Epidermal melanocyte (primary cell): Measurements from ENCODE around the gene RIPK3.
"Not testable (repeated sequence)": the region's sequence is repeated elsewhere in the genome, so short reads cannot be mapped to it uniquely, and the experiment has no call there.

Experiments used
- DNase-seq: peaks from one replicate; pipeline ENCODE4 v3.0.0; 2011; ENCODE audit warnings: low spot score; ENCODE audit not compliant: insufficient read length

Gene RIPK3

GRCh38 chr14:24348186-24348585, 8.4 kb upstream of the RIPK3 start:
- no peak for DNase-seq

DNA sequence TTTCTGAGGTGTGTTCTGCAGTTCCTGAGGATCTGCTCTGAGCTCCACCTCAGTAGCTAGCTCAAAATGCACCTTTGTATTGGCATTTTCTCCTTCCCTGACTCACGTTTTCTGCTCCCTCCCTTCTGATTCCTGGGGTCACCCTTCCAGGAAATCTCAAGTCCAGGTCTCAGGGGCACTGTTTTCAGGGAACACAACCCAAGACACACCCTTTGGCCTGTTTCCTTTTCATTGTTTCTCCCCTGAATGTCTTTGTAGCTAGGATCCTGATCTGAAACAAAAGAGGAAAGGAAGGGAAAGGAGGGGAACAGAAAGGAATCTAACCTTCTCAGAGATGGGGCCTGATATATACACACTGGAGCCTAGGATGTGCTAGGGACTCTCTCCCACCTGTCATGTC, 7.3 kb upstream of the RIPK3 start:
- DNase-seq, result no peak

DNA sequence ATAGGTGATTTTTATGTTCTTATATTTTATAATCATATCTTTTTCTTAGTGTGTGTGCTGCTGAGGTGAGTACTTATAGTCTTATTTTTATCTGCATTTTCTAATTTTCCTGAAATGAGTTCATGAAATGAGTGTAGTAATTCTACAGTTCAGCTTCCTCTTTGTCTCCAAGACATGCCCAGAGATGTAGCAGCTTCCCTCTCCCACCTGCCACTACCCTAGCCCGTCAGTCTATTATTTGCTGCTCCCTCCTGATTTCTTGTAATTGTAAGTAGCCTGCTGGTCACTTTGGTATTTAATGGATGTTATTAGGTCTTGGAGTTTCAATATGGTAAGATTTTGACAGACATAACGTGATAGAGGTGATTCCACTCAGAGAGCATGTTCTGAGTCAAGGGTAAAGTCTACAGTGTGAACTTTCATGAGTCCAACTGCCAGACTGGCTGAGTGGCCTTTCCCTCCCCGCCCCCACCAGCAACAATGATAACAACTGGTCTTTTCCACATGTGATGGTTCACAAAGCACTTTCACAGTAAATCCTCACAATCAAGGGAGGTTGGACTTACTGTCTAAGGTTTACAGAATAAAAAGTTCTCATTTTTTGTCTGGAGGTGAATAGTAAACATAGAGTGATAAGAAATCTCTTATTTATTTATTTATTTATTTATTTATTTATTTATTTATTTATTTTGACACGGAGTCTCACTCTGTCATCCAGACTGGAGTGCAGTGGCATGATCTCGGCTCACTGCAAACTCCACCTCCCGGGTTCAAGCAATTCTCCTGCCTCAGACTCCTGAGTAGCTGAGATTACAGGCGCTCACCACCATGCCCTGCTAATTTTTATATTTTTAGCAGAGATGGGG, 4.2 kb upstream of the RIPK3 start:
- no peak for DNase-seq

GRCh38 chr14:24342889-24343288, 3.1 kb upstream of the RIPK3 start:
- DNase-seq, result no peak

GRCh38 chr14:24340606-24341005, 815 bp upstream of the RIPK3 start:
- DNase-seq, result no peak

DNA sequence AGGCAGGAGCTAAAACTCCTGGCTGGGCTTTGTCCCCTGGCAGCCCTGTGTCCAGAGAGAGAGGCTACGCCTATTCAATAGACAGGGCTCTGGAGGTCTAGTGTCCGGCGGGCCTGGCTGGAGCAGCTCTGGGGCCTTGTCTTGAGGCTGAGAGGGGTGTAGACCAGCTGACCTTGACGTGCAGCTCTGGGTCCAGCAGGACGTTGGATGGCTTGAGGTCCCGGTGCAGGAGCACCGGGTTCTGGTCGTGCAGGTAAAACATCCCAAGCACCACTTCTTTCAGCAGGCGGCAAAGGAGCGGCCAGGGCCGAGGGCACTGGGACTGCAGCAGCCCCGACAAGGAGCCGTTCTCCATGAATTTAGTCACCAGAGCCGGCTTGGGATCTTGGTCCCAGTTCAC, 948 bp downstream of the RIPK3 start:
- DNase-seq, result no peak

- no peak for DNase-seq
Observed at GRCh38 chr14:24337824-24338175, 2.0 kb downstream of the RIPK3 start.

DNA sequence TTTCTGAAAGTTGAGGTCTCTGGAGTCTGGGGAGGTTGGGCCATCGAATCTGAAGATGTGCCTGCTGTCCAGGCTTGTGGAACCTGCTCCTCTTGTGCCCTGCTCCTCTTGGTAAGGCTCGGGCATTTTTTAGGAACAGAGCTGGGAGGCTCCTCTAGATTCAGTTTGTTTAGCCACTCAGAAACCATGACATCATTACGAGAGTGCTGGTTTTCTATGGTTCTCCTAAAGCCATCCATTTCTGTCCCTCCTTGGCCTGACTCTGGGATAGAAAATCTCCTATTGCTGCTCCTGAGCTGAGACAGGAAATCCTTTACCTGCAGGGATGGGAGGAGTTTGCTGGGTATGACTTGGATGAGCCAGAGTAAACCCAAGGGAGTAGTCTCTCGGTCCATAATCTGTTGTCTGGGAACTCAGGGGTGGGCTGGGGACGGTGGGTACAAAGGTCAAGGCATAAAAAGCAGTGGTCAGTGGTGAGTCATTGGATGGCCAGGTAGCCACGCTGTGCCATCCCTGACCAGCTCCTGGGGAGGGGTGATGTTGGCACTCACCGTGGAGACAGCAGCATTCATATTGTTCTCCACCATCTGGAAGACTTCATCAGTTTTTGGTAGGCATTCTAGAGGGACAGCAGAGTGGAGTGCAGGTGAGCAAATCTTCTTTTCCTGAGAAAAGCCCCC, 2.5 kb downstream of the RIPK3 start:
- no peak for DNase-seq

- DNase-seq, result no peak
Observed at GRCh38 chr14:24335461-24336171, 4.2 kb downstream of the RIPK3 start.

DNA sequence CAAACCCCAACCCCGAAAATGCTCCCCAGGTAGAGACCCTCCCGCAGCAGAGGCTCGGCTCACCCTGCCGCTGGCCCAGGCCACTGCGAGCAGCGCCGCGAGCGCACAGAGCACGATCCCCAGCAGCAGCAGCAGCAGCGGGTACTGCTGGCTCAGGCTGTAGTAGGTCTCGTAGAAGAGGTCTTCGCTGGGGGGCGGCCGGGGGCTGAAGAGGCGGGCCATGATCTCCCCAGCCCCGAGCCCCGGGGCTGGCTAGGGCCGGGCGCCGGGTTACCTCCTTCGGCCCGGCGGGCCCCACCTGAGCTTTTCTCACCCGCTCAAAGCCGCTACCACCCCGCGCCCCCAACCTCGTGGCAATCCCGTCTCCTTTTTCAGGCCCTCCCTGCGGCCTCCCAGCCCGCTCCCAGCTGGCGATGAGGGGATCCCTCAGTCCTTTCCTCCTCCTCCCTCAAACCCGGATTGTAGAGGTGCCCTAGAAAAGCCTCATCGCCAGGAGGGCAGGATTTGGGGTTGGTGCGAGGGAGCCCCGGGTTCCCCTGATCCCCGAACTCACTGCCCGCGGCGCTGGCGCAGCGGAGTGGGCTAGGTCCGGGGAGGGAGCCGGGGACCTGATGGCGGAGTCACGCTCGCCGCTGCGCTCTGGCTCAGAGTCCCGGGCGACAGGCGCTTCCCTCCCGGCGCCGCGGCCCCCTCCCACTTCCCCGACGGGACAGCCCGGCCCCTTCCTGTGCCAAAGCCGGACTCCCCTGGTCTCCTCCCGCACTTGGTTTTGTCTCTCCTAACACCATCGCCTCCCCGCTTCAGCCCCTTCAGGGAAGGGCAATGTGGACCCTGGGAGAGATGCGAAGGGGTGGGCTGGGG, 5.1 kb downstream of the RIPK3 start, which contains the start of gene ADCY4:
Gene ADCY4 (minus strand): TSS at position 641 of the 861 bp plus-strand sequence. CDS start 419 bp downstream, at position 222.
- DNase-seq, result no peak

GRCh38 chr14:24332268-24332993, 7.4 kb downstream of the RIPK3 start:
- DNase-seq, result peak; percentile 89

- no peak for DNase-seq
Observed at GRCh38 chr14:24331731-24332267, 8.0 kb downstream of the RIPK3 start.

GRCh38 chr14:24330973-24331674, 8.7 kb downstream of the RIPK3 start:
- no peak for DNase-seq

DNA sequence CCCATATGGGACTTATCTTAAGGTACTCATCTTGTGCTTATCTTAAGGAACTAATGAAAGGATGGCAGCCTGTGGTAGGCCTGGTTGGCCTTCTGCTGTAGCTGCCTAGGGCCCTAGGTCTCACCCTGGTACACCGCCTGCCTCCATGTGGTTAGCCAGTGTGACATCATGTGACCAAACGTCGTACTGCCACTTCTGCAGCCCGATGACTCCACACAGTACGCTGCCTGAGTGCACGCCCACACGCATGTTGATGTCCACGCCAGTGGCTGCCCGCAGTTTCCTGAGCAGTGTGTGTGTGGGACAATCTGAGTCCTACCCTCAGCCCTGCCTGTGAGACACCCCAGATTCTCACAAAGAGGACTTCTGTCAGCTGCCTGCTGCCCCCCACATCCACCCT, 10.1 kb downstream of the RIPK3 start:
- DNase-seq, result no peak

DNA sequence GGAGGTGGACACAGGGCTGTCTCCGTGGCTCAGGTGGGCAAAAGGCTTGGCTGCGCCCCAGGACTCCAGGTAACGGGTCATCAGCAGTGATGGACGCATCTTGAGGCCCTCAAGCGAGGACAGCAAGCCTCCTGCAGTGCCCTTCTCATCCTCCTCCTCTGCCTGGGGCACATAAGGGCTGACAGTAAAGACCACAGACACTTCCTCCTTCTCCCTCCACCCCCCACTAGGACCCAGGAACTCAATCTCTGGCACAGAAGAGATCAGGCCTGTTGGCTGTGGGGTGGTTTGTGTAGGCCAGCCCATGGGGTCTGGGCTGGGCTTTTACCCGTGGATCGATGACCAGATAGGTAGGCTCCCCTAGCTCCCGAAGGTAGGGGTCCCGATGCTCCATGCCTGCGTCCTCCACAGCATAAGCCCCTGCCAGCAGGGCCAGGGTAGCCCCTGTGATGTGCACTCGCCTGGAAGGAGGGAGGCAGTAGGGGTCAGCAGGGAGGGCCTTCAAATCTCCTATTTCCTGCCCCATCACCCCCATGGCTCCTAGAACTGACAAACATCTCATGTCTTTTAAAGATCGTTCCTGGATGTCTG, 10.6 kb downstream of the RIPK3 start:
- DNase-seq, result no peak

- DNase-seq, result not testable (repeated sequence)
Observed at GRCh38 chr14:24327914-24328313, 11.9 kb downstream of the RIPK3 start.

GRCh38 chr14:24327303-24327702, 12.5 kb downstream of the RIPK3 start:
- no peak for DNase-seq

DNA sequence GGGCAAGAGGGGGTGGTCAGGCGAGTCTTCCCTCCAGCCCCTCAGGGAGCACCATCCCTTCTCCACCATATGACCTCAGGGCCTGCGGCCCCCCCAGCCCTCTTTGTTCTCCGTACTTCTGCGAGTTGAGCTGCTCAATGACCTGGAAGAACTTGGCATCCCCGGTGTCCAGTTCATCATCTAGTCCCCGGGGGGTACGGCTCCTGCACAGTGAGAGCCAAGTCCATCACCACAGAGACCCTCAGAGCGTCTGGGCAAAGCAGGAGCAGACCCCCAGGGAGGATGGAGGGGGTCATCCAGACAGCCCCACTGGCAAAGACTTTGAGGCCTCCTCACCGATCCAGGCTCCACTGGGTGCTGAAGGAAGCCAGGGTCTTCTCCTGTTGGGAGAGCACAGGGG, 13.8 kb downstream of the RIPK3 start:
- no peak for DNase-seq

DNA sequence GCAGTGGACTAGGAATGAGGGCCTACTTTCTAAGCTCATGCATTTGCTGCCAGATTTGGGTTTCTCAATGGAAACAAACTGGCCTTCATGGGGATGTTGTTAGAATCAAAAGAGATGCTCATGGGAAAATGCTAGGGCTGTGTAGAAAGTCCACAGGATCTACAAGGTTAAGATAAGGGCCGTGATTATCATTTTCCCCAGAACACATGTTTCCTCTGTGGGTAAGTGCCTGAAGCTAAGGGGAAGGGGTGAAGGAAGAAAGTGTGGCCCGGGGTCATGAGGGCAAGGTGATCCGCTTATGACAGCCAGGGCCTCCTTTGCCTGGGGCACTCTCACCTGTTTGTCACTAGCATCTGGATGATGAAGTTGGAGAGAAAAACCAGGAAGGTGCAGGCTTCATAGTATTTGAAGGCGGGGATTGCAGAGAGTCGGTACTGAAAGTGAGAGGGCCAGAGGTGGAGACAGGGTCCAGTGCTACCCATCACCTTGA, 14.7 kb downstream of the RIPK3 start:
- DNase-seq, result no peak
